A673 (cell line): Measurements from ENCODE around the gene FGF18.
"Not testable (repeated sequence)": the region's sequence is repeated elsewhere in the genome, so short reads cannot be mapped to it uniquely, and the experiment has no call there.

ENCODE experiments used
- EZH2 ChIP-seq: fragments of 200-600 bp; sonication (generic); IDR thresholded peaks from 2 replicates; pipeline ENCODE4 v1.6.1; 2017; ENCODE audit warnings: borderline replicate concordance, low read depth, mild to moderate bottlenecking, mixed read lengths, antibody characterized with exemption, low read length; ENCODE audit not compliant: poor library complexity, severe bottlenecking
- TF ChIP-seq, protein P1 (sequence below): fragments of 300-800, 200-600 bp; sonication (generic); conservative IDR thresholded peaks from 2 replicates; pipeline ENCODE4 v1.5.1; 2017; ENCODE audit warnings: low read depth, mild to moderate bottlenecking, antibody characterized with exemption, low read length, moderate library complexity, mixed read lengths

DNA sequence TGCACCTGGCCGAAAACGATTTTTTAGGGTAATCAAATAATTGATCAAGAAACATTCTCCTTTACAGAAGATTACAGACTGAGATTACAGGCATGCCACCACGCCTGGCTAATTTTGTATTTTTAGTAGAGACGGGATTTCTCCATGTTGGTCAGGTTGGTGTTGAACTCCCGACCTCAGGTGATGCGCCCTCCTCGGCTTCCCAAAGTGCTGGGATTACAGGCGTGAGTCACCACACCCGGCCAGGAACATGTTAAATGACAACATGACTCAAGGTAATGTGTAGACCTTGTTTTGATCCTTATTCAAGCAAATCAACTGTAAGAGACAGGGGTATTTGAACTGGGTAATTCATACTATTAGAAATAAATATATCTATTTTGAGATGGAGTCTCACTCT is 35.0 kb upstream of the FGF18 start:
- TF ChIP-seq, protein P1, sequence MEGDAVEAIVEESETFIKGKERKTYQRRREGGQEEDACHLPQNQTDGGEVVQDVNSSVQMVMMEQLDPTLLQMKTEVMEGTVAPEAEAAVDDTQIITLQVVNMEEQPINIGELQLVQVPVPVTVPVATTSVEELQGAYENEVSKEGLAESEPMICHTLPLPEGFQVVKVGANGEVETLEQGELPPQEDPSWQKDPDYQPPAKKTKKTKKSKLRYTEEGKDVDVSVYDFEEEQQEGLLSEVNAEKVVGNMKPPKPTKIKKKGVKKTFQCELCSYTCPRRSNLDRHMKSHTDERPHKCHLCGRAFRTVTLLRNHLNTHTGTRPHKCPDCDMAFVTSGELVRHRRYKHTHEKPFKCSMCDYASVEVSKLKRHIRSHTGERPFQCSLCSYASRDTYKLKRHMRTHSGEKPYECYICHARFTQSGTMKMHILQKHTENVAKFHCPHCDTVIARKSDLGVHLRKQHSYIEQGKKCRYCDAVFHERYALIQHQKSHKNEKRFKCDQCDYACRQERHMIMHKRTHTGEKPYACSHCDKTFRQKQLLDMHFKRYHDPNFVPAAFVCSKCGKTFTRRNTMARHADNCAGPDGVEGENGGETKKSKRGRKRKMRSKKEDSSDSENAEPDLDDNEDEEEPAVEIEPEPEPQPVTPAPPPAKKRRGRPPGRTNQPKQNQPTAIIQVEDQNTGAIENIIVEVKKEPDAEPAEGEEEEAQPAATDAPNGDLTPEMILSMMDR: not testable (repeated sequence)
- TF ChIP-seq EZH2: not testable (repeated sequence)
